Stimulated activated effector memory CD8-positive, alpha-beta T cell treated with anti-CD3 and anti-CD28 coated beads, Interleukin-12 subunit alpha, Interleukin-12 subunit beta, amount 100 ng/mL, for 72 hours (primary cell): Measurements from ENCODE around the gene GMDS.

ENCODE experiments used
- ATAC-seq: fragments of 150-1000 bp; cut with Tn5 transposase; 2 replicates; pipeline ENCODE4 v1.10.0; 2021
- DNase-seq, 2 donors: peaks; one replicate each; pipeline ENCODE4 v3.0.0; 2021 to 2022; ENCODE audit warnings: low spot score in 2 of 2
- H3K27ac Mint-ChIP-seq: one replicate; pipeline ENCODE4 v1.8.0; 2022; ENCODE audit warnings: mild to moderate bottlenecking, mixed read lengths
- H3K36me3 Mint-ChIP-seq: one replicate; pipeline ENCODE4 v1.8.0; 2022; ENCODE audit warnings: mild to moderate bottlenecking, mixed read lengths
- H3K4me1 Mint-ChIP-seq: one replicate; pipeline ENCODE4 v1.8.0; 2022; ENCODE audit warnings: mixed read lengths
- H3K4me3 Mint-ChIP-seq: one replicate; pipeline ENCODE4 v1.8.0; 2022; ENCODE audit warnings: mild to moderate bottlenecking, mixed read lengths
- H3K9me3 Mint-ChIP-seq: one replicate; pipeline ENCODE4 v1.8.0; 2022; ENCODE audit warnings: mixed read lengths

GMDS gene

DNA sequence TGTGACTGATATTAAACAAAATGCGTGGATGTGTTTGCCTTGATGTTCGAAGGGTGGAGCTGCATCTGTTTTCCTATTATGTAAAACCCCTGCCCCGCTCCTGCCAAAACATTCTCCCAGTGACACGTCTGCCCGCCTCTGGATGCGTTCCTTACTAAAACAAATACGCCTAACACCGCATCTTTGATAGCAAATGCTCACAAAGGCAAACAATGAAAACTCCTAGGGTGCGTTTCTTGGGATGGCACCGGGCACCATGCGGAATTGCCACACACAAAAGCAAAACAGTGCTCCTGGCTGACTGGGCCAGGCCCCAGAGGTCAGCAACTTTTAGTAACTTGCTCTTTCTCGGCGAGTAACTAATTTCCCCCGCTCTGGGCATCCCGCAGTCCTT, 644.6 kb downstream of the GMDS start:
- DNase-seq (no peak), ATAC-seq (no peak)
- H3K4me3 Mint-ChIP-seq, result no peak overlapping the region
- H3K4me1 Mint-ChIP-seq, result peaks cover 6% of the 10 kb centered on the region
- H3K27ac Mint-ChIP-seq, result no peak overlapping the region
- no peaks in the 10 kb centered on the region for H3K36me3 Mint-ChIP-seq
- no peaks in the 10 kb centered on the region for H3K9me3 Mint-ChIP-seq

DNA sequence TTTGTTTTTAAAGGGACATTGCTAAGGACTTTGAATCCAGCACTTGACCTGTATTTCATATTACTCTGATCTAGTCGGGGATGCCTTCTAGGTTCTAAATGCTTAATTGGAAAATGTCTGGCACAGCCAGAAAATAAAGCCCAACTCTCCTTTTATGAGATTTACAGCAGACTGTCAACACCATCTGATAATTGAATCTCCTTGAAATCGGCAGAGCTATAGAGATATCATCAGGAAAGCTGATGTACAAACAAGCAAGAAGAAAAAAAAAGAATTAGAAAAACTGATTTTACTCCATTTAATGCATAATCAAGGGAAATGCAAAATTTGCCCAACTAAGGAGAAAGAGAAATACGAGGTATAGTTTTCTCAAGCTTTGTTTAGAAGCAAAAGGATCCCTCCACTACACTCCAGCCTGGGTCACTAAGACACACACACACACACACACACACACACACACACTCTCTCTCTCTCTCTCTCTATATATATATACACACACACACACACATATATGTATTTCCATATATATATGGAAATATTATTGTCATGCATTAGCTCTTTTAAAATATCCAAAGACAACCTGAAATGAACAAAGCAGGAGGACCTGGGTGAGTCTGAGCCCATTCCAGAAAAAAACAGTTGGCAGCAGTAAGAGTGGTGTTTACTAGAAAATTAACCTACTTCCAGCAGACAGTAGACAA, 645.2 kb downstream of the GMDS start:
- DNase-seq (no peak), ATAC-seq (no peak)
- no peaks in the 10 kb centered on the region for H3K9me3 Mint-ChIP-seq
- no peaks in the 10 kb centered on the region for H3K36me3 Mint-ChIP-seq
- no peak overlapping the region for H3K4me3 Mint-ChIP-seq
- H3K27ac Mint-ChIP-seq, result no peak overlapping the region
- H3K4me1 Mint-ChIP-seq, result peaks cover under 1% of the 10 kb centered on the region

DNA sequence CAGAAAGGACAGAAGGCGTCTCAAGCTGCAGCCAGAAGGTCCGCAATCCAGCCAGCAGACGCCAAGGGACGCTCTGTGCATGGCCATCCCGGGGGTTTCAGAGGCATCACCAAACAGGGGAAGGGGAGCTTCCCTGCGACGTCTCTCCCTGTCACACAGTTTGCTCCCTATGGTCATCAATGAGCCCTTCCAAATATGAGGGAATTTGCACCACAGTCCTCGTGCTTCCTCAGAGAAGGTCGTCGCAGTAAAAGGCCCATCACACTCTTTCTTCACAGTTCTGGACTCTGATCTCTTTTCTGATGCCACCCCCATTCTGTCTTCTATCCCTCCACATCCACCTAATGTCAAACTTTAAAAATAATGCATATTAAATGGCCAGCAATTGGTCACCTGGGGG, 645.9 kb downstream of the GMDS start:
- ATAC-seq, result no peak
- no peaks in the 10 kb centered on the region for H3K9me3 Mint-ChIP-seq
- H3K4me1 Mint-ChIP-seq, result no peaks in the 10 kb centered on the region
- H3K27ac Mint-ChIP-seq, result no peak overlapping the region
- H3K4me3 Mint-ChIP-seq, result no peak overlapping the region
- no peaks in the 10 kb centered on the region for H3K36me3 Mint-ChIP-seq
- DNase-seq, result no peak

DNA sequence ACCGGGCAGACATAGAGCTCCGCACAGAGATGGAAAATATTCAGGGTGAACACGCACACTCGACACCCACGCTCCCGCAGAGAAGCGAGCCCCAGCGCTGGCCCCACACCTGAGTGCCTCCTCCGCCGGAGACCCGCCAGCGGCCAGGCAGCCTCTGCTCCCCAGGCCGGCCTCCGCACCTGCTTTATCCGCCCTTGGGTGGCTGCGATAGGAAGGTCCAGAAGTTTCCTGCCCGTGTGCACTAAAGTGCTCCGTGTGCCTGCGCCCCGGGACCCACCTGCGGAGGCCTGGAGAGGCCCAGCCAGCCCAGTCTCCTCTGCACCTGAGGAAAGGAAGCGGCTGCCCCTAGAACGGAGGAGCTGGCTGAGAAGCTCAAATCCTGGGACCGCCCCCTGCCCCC, 646.5 kb downstream of the GMDS start:
- Mint-ChIP-seq H3K4me1 (no peaks in the 10 kb centered on the region), H3K27ac (no peak overlapping the region), H3K36me3 (no peaks in the 10 kb centered on the region), H3K4me3 (no peak overlapping the region), H3K9me3 (no peaks in the 10 kb centered on the region)
- no peak for DNase-seq
- no peak for ATAC-seq

DNA sequence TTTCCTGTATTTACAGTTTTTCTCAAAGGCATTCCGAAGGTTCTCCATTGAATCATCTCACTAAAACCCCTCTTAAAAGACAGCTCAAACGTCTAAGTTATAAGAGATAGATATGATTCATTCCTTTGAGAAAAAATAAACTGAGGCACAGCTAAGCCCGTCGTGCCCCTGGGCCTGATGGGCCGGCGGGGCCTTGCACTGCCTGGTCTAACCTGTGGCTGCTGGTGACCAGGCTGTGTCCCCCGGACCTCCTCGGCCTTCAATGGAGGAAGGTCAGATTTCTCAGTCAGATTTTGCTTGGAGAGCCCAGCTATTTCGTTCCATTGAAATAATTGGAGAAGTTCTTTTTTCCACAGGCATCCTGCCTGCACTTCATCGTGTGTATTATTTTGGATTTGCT, 647.0 kb downstream of the GMDS start:
- H3K36me3 Mint-ChIP-seq, result no peaks in the 10 kb centered on the region
- no peak overlapping the region for H3K27ac Mint-ChIP-seq
- H3K9me3 Mint-ChIP-seq, result no peaks in the 10 kb centered on the region
- DNase-seq, result no peak
- H3K4me3 Mint-ChIP-seq, result no peak overlapping the region
- ATAC-seq, result no peak
- H3K4me1 Mint-ChIP-seq, result no peaks in the 10 kb centered on the region

DNA sequence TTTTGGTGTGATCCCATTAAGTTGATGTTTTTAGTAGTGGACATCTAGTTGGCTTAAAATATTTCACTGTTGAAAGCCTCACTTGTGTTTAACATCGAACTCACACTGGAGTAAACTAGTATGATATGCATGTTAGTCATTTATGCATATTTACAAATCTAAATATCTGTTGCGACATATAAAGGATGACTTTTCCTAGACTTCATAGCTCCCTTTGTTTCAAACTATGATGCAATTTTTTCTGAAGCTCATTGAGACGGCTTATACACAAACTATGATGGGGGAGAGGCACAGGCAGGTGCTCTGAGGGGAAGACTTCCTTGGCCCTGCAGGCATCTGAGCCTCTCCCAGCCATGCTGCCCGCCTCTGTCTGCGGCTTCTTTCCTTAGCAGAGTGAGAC, 647.5 kb downstream of the GMDS start:
- Mint-ChIP-seq H3K27ac (no peak overlapping the region), H3K9me3 (no peaks in the 10 kb centered on the region)

DNA sequence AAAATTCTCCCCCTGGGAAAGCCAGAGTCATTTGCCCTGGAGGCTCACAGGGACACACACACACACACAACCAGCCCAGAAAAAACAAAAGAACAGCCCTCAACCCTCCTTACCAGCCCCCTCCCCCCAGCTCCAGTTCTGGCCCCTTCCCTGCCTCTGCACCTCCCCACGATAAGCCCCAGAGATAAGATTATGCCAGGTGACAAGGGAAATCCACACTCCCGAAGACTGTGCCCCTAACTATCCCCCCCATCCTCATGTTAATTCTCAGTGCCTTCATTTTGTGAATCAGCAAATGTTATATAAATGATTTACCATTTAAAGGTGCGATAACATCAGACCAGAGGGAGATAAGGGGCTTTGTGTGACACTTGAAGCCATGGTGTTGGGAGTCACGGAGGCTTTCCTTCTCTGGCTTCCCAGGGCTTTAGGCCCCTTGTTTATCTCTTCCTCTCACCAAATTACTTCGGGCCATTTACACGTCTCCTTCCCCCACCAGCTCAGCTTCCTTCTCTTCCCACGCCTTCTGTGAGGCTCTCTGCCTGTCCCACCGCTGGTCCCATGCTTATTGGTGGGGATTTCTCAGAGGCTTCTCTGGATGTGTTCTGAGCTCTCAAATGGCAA, 648.2 kb downstream of the GMDS start:
- no peak overlapping the region for H3K4me3 Mint-ChIP-seq
- H3K27ac Mint-ChIP-seq, result no peak overlapping the region
- H3K4me1 Mint-ChIP-seq, result no peaks in the 10 kb centered on the region
- H3K9me3 Mint-ChIP-seq, result no peaks in the 10 kb centered on the region
- DNase-seq (no peak), ATAC-seq (no peak)
- H3K36me3 Mint-ChIP-seq, result no peaks in the 10 kb centered on the region

More for the DNA sequence above, 647.5 kb downstream of the GMDS start:
- no peak for ATAC-seq
- Mint-ChIP-seq H3K36me3 (no peaks in the 10 kb centered on the region), H3K4me1 (no peaks in the 10 kb centered on the region), H3K4me3 (no peak overlapping the region)
- DNase-seq, result no peak

DNA sequence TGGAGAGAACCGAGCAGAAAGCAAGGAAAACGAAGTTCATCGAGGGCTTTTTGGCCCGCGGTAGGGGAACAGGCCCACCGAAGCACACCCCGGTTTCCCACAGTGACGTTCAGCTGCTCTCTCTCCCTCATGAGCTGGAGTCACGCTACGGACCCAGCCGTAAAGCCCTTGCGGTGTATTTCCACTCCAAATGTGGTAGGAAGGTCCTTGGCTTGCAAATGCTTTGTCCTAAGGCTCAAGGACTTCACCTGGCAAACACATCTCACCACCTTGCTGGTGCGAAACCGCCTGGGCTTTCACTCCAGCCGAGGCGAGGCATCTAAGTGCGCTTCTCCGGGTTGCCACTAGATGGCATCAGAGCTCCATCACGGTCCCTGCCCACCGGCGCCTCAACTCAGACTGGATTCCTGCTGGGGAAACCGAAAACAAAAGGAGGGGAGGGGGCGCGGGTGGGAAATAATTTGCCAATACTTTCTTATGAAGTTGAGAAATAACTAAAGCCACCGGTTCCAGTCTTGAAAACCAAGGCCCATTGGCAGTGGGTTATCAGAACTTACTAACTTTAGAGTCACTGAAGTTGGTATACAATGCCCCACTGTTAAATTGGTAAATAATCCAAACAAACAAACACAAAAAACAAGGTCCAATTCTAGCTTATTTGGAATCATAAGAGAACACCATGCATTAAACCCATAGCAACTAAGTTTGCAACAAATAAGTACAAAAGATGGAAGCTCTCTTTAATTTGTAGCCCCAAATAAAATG, 649.1 kb downstream of the GMDS start:
- Mint-ChIP-seq H3K36me3 (no peaks in the 10 kb centered on the region), H3K9me3 (no peaks in the 10 kb centered on the region), H3K4me3 (no peak overlapping the region), H3K27ac (no peak overlapping the region), H3K4me1 (no peaks in the 10 kb centered on the region)
- DNase-seq, result peak; percentile 57 to 72
- peak; percentile 73 for ATAC-seq

DNA sequence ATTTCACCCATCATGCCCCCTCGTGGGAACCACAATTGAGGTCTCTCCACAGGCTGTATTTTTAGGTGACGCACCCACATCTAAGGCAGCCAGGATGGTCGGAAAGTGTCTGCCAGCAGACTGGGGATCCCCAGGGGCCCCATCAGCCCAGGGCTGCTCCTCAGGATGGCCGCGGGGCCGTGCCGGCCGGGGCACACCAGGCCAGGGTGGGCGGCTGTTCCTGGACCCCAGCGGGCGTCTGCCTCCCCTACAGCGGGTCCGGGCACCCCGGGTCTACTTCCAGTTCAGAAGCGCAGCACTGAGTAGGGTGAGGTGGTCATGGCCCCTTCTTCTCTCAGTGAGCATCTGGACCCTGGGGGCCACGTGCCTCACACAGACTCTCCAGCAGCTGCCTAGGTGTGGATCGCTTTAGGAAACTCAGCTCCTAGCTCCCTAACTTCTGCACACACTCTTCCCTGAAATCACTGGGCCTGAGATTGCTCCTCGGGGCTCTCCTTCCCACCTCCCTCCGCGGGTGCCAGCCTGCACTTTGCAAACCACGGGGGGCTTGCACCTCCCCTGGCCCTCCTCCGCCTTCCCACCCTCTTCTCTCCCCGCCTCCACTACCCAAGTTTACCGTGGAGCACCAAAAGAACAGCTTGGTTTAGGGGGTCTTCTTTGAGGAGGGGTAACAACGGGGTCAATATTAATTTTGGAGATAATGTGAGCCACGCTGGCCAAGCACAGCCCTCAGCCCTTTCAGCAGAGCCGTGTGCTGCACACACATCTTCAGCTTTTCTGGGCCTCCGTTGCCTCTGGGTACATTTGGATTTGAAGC, 649.9 kb downstream of the GMDS start:
- ATAC-seq (peak; percentile 11), DNase-seq (no peak)
- H3K4me3 Mint-ChIP-seq, result no peak overlapping the region
- H3K36me3 Mint-ChIP-seq, result no peaks in the 10 kb centered on the region
- H3K27ac Mint-ChIP-seq, result no peak overlapping the region
- H3K4me1 Mint-ChIP-seq, result no peaks in the 10 kb centered on the region
- no peaks in the 10 kb centered on the region for H3K9me3 Mint-ChIP-seq

DNA sequence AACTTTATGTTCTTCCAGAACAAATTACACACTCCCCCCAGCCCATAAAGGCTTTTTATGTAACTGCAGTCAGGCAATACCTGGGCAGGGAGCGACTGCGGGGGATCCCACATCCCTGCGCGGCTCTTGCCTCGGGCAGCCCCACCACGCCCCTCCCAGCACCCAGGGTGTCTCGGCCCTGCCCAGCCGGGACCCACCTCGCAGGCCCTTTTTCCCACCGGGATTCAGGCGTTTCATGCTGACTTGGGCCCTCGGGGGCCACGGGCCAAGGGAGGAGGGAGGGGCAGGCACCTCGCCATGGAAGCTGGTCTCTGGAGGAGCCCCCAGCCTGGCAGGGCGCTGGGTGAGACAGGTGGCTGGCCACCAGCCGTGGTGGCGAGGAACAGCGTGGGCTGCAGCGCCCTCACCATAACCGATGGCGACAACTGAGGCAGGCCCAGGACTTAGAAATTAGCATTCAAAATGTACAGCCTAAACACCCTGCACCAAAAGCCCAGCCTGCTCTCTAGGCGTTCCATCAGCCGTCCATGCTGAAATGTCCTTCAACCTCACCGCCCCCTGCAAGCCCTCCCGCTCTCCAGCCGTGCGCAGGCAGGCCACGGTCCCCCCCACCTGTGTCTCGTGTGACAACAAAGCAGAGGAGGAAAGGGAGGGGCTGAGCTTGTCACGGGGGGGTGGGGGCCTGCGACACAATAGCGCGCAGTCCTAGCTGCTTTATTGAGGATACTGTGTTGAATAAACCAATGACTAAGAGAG, 650.8 kb downstream of the GMDS start:
- H3K9me3 Mint-ChIP-seq, result no peaks in the 10 kb centered on the region
- no peaks in the 10 kb centered on the region for H3K36me3 Mint-ChIP-seq
- no peak for ATAC-seq
- no peak overlapping the region for H3K27ac Mint-ChIP-seq
- H3K4me3 Mint-ChIP-seq, result no peak overlapping the region
- H3K4me1 Mint-ChIP-seq, result no peaks in the 10 kb centered on the region
- no peak for DNase-seq

DNA sequence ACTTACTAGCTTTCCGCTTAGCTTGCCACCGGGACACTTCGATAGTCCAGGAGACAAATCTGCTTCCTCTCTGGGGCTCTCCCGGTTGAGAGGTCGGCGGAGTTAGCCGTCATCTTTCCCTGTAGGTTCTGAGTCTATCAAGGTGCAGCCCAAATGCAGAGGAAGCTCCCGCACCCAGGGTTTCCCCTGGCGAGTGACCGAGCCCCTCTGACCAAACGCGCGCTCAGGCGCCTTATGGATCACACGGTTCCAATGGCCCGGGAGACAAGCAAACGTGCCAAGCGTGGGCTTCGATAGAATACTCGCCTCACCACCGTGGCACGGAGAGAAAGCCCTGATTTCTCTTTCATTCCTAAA, 651.5 kb downstream of the GMDS start:
- no peaks in the 10 kb centered on the region for H3K9me3 Mint-ChIP-seq
- ATAC-seq, result no peak

DNA sequence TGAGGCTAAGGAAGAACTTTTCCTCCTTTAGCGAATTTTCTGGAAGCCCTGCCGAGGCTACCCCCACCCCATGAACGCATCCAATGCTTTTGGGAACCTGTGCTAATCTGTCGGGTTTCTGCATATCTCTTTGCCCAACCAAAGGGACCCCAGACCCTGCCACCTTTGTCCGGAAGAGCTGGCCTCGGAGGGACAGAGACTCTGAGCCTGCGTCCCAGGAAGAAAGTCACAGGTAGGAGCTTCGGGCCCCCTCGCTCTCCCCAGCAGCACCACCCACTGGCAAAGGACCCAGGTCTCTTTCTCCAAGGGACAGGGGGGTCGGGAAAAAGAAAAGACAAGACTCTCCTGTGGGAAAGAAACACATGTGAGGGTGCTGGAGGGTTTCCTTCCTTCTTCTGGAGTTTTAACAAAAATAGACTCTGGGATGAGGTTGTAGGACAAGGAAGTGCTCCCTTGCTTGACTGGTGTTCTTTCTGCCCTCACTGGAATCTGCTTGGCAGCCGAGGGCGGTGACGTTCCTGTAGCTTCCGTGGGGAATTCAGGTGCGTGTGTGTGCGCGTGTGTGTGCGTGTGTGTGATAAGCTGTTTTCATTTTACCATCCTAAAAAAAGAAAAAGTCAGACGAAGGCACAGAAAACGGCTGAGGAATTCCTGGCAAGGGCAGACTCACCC, 652.0 kb downstream of the GMDS start:
- no peak for DNase-seq
- H3K9me3 Mint-ChIP-seq, result no peaks in the 10 kb centered on the region
- no peak for ATAC-seq
- H3K27ac Mint-ChIP-seq, result no peak overlapping the region
- H3K4me3 Mint-ChIP-seq, result no peak overlapping the region
- H3K36me3 Mint-ChIP-seq, result no peaks in the 10 kb centered on the region
- H3K4me1 Mint-ChIP-seq, result no peaks in the 10 kb centered on the region

More for the DNA sequence above, 651.5 kb downstream of the GMDS start:
- H3K36me3 Mint-ChIP-seq, result no peaks in the 10 kb centered on the region
- H3K27ac Mint-ChIP-seq, result no peak overlapping the region
- H3K4me1 Mint-ChIP-seq, result no peaks in the 10 kb centered on the region
- no peak for DNase-seq
- no peak overlapping the region for H3K4me3 Mint-ChIP-seq

DNA sequence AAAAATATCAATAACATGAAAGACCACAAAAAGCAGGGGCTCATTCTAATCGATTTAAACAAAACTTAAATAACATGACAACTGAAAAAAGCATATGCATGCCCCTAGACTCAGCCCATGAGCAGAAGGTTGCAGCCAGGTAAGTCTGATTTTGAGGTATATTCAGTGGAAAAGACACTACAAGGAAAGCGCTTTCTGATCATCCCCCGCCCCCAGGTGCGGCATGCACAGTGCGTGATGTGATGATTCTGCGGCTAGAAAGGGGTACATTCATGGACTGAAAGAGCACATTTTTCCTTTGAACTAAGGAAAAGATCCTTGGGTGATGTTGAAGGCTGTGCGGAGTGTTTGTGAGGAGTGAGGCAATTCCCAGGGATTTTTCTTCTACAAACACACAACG, 652.6 kb downstream of the GMDS start:
- no peaks in the 10 kb centered on the region for H3K4me1 Mint-ChIP-seq
- no peak overlapping the region for H3K4me3 Mint-ChIP-seq
- H3K36me3 Mint-ChIP-seq, result no peaks in the 10 kb centered on the region
- H3K9me3 Mint-ChIP-seq, result no peaks in the 10 kb centered on the region
- ATAC-seq, result no peak
- no peak for DNase-seq
- no peak overlapping the region for H3K27ac Mint-ChIP-seq

DNA sequence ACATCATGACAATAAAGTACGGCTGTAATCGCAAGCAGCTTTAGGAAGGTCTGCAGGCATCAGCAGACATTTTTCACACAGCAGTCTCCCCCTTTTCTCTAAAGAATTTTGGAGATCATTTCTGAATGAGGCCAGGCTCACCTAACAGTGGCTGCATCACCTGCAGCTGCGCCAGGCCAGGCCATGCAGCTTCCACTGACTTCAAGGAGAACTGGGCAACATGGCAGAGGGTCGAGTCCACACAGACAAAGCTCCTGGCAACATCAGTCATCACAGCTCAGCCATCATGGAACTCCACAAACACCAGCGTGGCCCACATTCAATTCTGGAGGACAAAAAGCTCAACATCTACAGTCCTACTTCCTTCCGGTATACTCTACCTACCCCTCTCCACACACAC, 653.5 kb downstream of the GMDS start:
- ATAC-seq (no peak), DNase-seq (no peak)
- no peaks in the 10 kb centered on the region for H3K9me3 Mint-ChIP-seq
- H3K4me1 Mint-ChIP-seq, result no peaks in the 10 kb centered on the region
- no peak overlapping the region for H3K4me3 Mint-ChIP-seq
- no peak overlapping the region for H3K27ac Mint-ChIP-seq
- H3K36me3 Mint-ChIP-seq, result no peaks in the 10 kb centered on the region
